ENCODE results near the gene PACS2.
"Not testable (repeated sequence)": the region's sequence is repeated elsewhere in the genome, so short reads cannot be mapped to it uniquely, and the experiment has no call there.

PACS2 gene

DNA sequence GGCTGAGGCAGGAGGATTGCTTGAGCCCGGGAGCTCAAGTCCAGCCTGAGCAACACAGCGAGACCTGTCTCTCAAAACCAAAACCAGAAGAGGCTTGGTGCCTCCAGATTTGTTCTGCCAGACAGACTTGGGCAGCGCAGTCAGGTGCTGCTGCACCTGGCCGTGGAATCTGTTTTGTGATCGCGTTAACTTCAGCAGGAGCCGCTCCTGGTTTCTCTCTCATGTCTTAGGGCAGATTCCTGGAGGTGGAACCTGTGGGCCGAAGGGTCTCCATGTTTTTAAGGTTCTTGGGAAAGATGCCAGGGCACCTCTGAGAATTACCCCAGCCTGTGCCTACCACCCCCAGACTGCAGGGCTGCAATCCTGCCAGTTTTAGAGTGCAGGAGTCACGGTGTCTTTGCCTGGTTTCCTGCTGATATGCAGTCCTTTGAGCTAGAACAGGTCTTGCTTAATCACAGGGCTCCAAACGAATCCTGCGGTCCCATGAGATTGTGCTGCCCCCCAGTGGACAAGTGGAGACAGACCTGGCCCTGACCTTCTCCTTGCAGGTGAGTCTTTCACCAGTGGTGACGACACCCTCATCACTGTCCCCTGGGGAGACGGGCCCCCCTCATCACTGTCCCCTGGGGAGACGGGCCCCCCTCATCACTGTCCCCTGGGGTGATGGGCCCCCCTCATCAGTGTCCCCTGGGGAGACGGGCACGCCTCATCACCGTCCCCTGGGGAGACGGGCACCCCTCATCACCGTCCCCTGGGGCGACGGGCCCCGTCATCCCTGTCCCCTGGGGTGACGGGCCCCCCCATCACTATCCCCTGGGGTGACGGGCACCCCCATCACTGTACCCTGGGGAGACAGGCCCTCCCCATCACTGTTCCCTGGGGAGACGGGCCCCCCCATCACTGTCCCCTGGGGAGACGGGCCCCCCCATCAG, 37.6 kb downstream of the PACS2 start:
- peak; percentile 81 to 85 for DNase-seq

DNA sequence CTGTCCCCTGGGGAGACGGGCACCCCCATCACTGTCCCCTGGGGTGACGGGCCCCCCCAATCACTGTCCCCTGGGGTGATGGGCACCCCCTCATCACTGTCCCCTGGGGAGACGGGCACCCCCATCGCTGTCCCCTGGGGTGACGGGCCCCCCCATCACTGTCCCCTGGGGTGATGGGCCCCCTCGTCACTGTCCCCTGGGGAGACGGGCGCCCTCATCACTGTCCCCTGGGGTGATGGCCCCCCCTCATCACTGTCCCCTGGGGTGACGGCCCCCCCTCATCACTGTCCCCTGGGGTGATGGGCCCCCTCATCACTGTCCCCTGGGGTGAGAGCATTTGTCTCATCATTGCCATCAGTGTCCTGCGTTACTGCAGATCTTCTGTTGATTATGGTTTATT, 38.6 kb downstream of the PACS2 start:
- DNase-seq: no peak

DNA sequence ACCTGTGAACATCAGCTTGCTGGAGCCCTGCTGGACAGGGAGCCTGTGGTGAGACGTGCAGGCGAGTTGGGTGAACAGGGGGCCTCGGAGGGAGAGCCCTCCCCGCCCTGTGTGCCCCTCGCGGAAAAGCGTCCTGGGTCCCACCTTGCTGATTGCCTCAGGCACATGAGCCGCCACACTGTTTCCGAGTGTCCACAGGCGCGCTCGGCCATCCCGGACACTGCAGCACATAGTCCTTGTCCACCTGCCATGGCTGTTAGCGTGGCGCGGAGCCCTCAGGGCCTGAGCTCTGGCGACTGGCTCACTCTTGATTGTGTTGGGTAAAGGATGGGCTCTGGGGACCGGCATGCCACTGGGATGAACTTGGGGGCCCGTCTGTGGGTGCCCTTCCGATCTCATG, 40.0 kb downstream of the PACS2 start:
- DNase-seq: no peak

DNA sequence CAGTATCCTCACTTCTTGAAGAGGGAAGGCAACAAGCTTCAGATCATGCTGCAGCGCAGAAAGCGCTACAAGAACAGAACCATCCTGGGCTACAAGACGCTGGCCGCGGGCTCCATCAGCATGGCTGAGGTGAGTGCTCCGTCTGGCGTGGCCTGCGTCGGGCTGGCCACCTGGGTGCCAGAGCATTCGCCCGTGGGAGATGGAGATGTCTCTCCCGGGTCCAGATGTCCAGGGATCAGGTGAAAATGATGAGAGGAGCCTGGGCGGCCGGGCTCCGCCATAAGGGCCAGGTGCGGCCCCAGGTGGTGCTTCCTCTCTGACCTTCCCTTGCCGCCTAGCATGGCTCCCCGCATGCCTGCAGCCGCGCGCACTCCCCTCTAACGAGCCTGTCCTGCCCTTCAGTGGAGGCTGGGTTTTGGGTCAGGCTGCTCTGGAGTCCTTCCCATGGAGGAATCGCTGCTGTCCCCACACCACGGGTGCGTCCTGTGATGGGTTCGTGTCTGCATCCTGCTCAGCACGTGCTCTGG, 40.6 kb downstream of the PACS2 start:
- DNase-seq: no peak

DNA sequence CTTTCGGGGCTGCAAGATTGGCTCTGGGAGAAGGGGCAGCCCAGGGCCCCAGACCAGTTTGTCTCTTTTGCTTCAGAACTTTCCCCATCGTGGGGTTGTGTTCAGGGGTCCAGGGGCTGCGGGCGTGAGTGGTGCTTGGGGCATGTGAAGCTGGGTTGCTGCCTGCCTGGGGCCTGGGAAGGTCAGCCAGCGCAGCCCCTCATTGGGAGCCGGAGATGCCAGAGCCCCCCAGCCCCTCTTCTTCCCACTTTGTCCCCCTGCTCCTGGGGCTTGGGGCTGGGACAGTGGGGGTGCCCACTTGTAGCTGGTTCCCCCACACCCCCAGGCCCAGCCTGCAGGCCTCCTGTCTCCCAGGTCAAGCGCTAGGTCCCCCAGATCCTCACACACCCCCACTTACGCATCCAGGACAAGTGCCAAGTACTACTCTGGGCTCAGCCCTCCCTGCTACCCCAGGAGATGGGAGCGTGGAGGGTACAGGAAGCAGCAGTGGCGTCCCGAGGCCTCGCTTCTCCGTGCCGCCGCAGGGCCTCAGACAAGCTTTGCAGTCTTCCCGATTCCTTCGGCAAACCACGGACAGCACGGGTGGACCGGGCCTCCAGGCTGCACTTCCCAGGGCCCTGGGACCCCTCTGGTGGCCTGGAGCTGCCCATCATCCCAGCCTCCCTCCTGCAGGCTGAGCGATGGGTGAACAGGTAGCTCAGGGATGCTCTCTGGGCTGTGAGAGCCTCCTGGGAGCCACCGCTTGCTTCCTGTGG, 41.5 kb downstream of the PACS2 start:
- DNase-seq: no peak

DNA sequence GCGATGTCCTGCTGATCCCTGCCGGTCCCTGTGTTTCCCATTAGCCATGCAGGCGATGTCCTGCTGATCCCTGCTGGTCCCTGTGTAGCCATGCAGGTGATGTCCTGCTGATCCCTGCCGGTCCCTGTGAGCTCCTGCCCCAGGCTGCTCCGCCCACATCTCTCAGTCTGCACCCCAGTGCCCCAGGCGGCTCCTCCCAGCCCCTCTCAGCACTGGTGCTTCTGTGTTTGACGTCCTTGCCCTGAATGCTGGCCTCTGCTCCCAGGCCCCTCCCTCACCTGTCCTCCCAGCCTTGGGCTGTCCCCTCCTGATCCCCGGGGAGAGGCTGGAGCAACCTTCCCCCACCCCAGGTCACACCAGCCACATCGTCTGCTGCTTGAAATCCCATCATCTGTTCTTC, 42.4 kb downstream of the PACS2 start:
- DNase-seq: no peak

DNA sequence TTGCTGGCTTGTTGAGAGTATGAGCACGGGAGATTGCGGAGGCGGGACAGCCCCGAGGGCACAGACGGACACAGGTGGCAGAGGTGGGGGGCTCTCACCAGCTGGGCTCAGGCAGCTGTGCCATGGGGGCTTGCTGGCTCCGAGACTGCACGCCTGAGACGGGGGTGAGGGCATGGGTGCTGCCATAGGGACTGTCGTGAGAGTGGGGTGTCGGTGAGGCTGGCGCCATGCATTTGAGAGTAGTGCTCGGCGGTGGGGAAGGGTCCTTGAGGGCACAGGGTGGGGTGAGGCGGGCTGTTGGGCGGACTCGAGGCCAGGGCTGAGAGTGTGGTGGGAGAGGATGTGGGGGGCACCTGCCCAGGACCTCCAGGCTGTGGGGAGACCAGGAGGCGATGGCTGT, 43.1 kb downstream of the PACS2 start:
- no peak for DNase-seq

DNA sequence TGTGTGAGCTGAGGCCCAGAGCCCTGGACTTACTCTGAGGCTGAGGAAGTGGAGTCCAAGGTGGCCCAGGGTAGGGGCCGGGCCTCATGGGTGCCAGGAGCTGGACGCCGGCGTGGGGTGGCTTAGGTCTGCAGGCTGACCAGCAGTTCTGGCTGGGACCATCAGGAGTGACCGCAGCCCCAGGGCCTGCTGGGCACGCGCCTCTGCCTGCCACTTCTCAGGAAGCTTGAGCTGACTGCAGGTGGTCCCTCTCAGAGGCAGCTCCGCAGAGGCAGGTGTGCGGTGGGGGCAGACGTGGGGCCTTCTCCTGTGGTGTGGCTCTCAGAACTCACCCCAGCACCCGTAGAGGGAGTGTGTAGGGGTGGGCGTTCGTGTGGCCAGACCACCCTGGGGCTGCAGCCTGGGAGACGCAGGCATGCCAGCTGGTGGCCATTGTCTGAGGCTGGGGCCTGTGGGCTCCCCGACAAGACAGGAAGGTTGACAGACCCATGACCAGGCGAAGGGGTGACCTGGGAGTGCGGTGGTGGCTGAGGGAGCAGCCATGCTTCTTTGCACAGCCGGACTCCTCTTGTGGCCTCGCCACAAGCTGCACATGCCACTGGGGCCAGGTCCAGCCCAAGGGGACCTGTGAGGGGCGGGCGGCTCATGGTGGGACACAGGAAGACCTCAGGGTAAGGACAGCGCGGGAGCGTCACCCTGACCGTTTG, 43.7 kb downstream of the PACS2 start:
- no peak for DNase-seq

DNA sequence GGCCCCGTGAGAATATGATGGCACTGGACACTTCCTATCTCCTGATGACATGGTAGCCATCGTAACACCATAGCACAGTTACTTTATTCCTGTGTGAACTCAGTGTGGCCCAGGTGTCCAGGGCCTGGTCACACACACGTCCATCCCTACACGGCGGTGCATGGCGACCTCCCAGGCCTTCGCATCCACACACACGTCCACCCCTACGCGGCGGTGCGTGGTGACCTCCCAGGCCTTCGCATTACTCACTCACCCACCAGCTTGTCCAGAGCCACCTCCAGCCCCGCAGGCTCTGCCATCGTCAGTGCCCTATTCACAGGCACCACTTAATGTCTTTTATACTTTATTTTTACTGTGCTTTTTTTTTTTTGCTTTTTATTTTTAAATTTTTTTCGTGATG, 44.4 kb downstream of the PACS2 start:
- no peak for DNase-seq

DNA sequence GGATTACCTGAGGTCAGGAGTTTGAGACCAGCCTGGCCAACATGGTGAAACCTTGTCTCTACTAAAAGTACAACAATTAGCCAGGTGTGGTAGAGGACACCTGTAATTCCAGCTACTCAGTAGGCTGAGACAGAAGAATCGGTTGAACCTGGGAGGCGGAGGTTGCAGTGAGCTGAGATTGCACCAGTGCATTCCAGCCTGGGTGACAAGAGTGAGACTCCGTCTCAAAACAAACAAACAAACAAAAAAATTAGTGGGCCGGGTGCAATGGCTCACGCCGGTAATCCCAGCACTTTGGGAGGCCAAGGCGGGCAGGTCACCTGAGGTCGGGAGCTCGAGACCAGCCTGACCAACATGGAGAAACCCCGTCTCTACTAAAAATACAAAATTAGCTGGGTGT, 46.9 kb downstream of the PACS2 start:
- not testable (repeated sequence) for DNase-seq

DNA sequence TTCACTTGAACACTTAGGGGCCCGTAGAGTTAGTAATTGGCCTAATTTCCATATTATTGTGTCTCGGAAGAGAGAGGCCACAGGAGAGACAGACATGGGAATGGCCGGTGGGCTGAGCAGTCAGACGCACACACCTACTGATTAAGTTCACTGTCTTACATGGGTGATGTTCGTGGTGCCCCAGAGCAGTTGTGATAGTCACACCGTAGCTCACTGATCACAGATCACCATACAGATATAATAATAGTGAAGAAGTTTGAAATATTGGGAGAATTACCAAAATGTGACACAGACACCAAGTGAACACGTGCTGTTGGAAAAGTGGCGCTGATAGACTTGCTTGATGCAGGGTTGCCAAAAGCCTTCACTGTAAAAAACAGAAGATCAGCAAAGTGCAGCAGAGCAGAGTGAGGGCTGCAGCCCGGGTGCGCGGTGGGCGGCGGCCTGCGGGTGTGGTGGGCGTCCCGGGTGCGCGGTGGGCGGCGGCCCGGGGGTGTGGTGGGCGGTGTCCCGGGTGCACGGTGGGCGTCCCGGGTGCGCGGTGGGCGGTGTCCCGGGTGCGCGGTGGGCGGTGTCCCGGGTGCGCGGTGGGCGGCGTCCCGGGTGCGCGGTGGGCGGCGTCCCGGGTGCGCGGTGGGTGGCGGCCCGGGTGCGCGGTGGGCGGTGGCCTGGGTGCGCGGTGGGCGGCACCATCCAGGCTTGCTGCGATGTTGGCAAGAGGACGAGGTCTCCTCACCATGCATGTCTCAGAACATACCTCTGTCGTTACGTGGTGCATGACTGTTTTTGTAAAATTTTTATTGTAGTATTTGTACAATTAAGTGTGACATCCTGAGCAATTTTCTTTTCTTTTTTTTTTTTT, 49.5 kb downstream of the PACS2 start:
- DNase-seq: no peak

DNA sequence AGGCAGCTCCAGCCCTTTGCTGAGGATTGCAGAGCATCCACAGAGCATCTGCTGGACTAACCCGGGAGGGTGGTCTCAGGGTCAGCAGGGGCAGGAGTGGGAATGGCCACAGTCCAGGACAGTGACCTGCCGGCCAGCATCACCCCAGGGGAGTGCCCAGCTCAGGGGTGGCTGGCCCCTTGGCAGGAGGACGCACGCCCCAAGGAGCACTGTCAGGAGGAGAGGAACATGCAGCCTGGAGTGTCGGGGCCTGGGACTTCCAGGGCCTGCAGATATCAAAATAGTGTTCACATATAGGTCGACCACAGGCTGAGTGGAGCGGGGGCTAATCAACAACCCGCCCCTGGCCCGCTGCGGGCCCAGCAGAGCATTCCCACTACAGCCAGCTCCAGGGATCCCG, 50.6 kb downstream of the PACS2 start:
- no peak for DNase-seq

DNA sequence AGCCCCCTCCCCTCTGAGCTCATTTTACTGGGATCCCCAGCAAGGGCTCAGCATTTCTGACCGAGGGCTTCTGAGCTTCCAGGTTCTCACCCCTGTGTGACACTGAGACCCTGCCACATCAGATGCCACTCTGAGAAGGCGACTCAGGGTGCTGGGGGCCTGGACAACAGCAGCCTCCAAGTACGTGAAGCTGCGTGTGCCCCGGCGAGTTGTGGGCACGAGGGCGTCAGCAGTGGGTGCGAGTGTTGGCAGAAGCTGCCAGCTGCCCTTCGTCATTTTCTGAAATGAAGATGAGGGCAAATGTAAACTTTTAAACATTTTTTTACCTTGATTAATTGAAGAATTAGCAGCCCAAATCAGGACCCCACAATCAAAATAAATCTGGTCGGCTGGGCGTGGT, 51.1 kb downstream of the PACS2 start:
- DNase-seq: no peak

DNA sequence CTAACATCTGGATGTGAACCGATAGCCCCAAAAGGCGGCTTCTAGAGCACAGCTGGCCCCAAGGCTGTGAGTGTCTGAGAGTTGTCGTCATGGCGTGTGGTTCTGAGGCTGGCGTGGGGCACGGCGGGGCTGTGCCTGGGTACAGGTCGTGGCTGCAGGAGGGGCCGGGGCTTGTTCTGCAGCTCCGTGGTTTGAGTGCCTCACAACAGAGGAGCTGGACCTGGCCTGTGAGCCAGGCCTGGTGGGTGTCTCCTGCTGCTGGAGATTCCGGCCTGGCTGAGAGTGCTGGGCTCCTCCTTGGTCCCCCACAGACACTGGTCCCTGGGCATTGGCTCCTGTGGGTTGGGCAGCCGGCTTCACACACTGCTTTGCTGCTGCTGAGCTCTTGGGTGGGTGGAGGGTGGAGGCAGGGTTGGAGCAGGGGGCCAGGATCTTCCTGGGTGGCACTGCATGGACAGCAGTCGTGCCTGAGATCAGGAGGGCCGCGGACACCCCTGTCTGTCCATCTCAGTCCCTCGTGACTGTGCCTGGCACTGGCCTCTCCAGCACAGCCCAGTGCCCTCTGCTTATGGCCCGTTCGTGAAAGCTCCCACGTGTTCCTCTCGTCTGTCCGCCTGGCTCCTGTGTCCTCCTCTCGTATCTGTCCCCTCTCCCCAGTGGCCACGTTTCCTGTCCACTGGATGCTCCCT, 52.0 kb downstream of the PACS2 start:
- no peak for DNase-seq

DNA sequence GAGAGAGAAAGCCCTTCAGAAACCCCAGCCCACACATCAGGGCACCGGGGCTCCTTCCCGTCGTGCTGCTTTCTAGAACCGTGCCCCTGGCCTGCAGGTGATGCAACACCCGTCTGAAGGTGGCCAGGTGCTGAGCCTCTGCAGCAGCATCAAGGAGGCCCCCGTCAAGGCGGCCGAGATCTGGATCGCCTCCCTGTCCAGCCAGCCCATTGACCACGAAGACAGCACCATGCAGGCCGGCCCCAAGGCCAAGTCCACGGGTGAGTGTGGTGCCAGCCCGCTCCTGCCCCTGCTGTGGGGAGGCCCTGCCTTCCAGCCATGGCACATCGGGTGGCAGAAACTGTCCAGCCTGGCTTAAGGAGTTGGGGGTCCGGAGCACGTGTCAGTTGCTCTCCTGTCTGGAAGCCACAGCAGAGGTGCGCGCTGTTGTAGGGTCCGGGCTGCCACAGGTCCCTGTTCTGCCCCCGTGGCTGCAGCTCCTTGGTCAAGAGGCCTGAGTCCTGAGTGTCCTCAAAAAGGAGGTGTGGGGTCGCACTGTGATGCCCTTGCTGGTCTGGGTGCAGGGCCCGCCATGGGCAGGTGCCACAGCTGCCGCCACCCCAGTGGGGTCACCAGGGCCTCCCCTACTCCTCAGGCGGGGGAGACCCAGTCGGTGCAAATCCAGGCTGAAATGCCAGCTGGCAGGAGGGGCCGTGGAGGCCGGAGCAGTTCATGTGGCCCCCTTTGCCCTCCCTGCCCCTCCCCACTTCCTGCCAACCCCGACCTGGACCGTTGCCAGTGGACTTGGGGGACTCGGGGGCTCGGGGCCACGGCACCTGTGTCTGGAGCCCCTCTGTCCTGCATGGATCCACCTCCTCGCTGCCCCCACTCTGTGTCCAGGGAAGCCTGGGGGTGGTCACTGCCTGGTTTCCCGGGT, 52.8 kb downstream of the PACS2 start:
- no peak for DNase-seq

DNA sequence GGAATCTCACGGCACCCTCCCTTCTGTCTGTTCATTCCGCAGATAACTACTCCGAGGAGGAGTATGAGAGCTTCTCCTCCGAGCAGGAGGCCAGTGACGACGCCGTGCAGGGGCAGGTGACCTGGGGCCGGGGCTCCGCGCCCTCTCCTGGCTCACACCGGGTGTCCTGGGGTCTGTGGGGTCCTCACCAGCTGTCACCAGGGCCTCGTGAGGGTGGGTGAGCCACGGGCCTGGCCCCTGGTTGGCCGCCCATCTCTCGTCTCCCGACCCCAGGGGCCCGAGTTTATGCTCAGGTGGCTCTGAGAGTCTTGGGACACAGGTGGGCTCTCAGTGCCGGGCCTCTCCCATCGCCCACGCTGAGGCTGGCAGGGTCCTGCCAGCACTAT, 53.5 kb downstream of the PACS2 start:
- no peak for DNase-seq

DNA sequence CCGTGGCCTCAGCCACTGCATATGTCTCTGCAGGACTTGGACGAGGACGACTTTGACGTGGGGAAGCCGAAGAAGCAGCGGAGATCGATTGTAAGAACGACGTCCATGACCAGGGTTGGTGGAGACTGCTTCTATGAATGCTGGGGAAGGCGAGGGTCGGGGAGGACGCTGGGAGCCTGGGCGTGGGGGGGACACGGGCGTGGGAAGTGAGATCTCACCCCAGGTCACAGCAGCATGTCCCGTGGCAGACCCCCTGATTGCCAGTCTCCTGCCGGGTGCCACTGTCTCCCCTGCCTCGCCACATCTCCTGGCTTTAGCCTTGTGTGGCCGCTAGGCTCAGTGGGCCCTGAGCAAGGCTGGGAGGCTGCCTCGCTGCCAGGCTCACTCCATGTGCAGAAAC, 53.9 kb downstream of the PACS2 start:
- no peak for DNase-seq

DNA sequence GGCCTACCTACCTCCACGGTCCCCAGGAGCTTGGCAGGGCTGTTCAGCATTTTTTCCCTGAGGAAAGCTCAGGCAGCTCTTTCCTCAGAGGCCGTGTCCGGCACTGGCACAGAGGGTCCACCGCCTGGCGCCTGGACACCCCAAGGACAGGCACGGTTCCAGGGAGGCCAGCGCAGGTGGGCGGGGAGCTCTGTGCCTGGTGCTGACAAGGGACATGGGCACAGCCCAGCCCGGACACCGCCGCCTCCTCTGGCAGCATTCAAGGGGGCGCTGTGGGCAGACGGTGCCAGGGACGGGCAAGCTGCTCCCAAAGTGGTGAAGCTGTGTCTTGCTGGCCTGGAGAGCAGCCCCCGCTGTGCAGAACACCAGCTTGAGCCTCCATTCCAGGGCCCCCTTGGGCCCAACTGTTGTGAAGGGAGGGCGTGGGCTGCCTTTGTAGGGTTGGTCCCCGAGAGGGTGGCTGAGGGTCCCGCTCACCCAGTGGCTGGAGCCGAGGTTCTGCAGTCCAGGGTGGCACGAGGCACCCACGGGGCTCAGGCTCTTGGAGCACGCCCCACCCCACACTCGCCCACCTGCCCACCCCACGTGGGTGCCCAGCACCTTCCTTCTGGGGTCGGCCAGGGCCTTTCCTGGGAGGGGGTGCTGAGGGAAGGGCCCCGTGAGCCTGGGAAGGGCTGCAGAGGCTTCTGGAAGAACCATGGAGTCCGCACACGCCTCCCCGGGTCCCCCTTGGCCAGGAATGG, 54.5 kb downstream of the PACS2 start:
- no peak for DNase-seq

DNA sequence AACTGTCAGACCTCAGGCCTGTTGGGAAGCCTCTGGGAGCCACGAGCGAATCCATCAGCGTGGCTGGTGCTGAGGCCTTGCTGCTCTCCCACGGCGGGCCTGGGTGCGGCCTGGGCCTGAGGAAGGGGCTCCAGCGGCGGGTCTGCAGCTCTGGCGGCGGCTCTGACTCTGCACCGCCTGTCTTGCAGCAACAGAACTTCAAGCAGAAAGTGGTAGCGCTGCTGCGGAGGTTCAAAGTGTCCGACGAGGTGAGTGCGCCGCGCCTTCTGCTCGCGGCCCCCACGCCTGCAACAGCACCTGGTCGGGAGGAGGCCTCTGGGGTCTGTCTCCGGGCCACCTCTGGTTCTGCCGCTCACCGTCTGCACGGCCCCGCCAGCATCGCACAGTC, 55.1 kb downstream of the PACS2 start:
- no peak for DNase-seq

DNA sequence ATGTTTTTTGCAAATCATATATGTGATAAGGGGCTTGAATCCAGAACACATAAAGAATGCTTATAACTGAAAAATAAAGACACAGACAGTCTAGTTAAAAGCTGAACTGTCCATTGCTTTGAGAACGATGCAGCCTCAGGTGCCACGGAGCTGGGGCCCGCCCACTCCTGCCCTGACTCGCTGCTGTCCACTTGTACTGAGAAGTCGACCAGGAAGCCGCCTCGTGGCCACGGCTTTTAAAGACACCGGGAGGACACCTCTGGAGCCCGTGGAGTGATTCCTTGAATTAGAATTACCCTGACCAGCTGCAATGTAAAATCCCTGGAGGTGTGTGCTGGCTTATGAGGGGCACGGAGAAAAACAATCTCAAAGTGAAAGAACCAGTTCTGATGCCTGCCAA, 59.8 kb downstream of the PACS2 start:
- no peak for DNase-seq
